Measurements from ENCODE around the gene SLITRK6.

- TF ChIP-seq RFX5 (IDR thresholded peaks at IDR 0.05; ENCODE audit: low read depth, low read length) = no peak
- TF ChIP-seq POLR2A (IDR thresholded peaks at IDR 0.05; ENCODE audit: low read depth, low read length) = no peak
- TF ChIP-seq, protein P1, sequence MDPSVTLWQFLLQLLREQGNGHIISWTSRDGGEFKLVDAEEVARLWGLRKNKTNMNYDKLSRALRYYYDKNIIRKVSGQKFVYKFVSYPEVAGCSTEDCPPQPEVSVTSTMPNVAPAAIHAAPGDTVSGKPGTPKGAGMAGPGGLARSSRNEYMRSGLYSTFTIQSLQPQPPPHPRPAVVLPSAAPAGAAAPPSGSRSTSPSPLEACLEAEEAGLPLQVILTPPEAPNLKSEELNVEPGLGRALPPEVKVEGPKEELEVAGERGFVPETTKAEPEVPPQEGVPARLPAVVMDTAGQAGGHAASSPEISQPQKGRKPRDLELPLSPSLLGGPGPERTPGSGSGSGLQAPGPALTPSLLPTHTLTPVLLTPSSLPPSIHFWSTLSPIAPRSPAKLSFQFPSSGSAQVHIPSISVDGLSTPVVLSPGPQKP (IDR thresholded peaks at IDR 0.05; ENCODE audit: borderline replicate concordance, low read depth, low read length) = no peak
- TF ChIP-seq USF2 (IDR thresholded peaks at IDR 0.05; ENCODE audit: low read depth, low read length) = no peak
- TF ChIP-seq, protein P2, sequence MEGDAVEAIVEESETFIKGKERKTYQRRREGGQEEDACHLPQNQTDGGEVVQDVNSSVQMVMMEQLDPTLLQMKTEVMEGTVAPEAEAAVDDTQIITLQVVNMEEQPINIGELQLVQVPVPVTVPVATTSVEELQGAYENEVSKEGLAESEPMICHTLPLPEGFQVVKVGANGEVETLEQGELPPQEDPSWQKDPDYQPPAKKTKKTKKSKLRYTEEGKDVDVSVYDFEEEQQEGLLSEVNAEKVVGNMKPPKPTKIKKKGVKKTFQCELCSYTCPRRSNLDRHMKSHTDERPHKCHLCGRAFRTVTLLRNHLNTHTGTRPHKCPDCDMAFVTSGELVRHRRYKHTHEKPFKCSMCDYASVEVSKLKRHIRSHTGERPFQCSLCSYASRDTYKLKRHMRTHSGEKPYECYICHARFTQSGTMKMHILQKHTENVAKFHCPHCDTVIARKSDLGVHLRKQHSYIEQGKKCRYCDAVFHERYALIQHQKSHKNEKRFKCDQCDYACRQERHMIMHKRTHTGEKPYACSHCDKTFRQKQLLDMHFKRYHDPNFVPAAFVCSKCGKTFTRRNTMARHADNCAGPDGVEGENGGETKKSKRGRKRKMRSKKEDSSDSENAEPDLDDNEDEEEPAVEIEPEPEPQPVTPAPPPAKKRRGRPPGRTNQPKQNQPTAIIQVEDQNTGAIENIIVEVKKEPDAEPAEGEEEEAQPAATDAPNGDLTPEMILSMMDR (conservative IDR thresholded peaks at IDR 0.05; ENCODE audit: low read depth, low read length) = no peak
- TF ChIP-seq NFE2L2 (IDR thresholded peaks at IDR 0.05; ENCODE audit: low read depth, low read length) = no peak
- TF ChIP-seq BHLHE40 (IDR thresholded peaks at IDR 0.05; ENCODE audit: low read depth, low read length) = no peak
- TF ChIP-seq MAFK (IDR thresholded peaks at IDR 0.05; ENCODE audit: low read depth, low read length) = no peak
- no peak for TF ChIP-seq MXI1 (IDR thresholded peaks at IDR 0.05; ENCODE audit: borderline replicate concordance, low read depth, low read length)
- TF ChIP-seq RAD21 (IDR thresholded peaks at IDR 0.05; ENCODE audit: low read length) = no peak
- no peak for TF ChIP-seq CEBPB (IDR thresholded peaks at IDR 0.05; ENCODE audit: low read depth, low read length)
- no peak for TF ChIP-seq FOS (IDR thresholded peaks at IDR 0.05; ENCODE audit: low read depth, low read length)
- TF ChIP-seq SMC3 (IDR thresholded peaks at IDR 0.05; ENCODE audit: low read depth, low read length) = no peak
- no peak for TF ChIP-seq MAZ (IDR thresholded peaks at IDR 0.05; ENCODE audit: borderline replicate concordance, low read depth, low read length)
Measured at GRCh38 chr13:85771856-85772255, 27.4 kb downstream of the SLITRK6 start.
